Fibroblast of lung (primary cell): ENCODE results near the gene TP53RK. TPM values are rescaled to one million over a fixed set of nuclear protein-coding genes. Genes with fewer than 3 reads are reported as not detected.

Source experiments
- DNase-seq, 2 donors: peaks; one replicate each; pipeline versions ENCODE4 v3.0.0 to v3.0.0-alpha.2; 2010; ENCODE audit warnings: low read depth in 2 of 2
- H2AFZ ChIP-seq: 2 replicates; pipeline ENCODE4 v1.5.1; 2012; ENCODE audit warnings: low read length, control low read depth, inconsistent platforms
- H3K27ac ChIP-seq: 2 replicates; pipeline ENCODE4 v1.5.1; 2011; ENCODE audit warnings: low read length, control low read depth; ENCODE audit not compliant: insufficient read depth
- H3K27me3 ChIP-seq: 2 replicates; pipeline ENCODE4 v1.5.1; 2011; ENCODE audit warnings: mild to moderate bottlenecking, low read length; ENCODE audit not compliant: control insufficient read depth, insufficient read depth
- H3K36me3 ChIP-seq: 2 replicates; pipeline ENCODE4 v1.5.1; 2011; ENCODE audit warnings: low read length; ENCODE audit not compliant: control insufficient read depth, insufficient read depth
- H3K4me1 ChIP-seq: 2 replicates; pipeline ENCODE4 v1.5.1; 2011; ENCODE audit warnings: low read length; ENCODE audit not compliant: control insufficient read depth, insufficient read depth; ENCODE audit errors: extremely low read depth
- H3K4me2 ChIP-seq: 2 replicates; pipeline ENCODE4 v1.5.1; 2011; ENCODE audit warnings: low read length, control low read depth; ENCODE audit not compliant: insufficient read depth; ENCODE audit errors: extremely low read depth
- H3K4me3 ChIP-seq, 4 experiments: fragments of 200-600 bp in 1 of 4; sonication (generic) in 1 of 4; replicated peaks in 1 of 4; 2 replicates each; pipeline ENCODE4 v1.5.1; 2011 to 2016; ENCODE audit warnings: low read length in 4 of 4, low read depth in 3 of 4, mild to moderate bottlenecking in 3 of 4, control low read depth in 2 of 4, inconsistent platforms in 1 of 4, mixed read lengths in 1 of 4; ENCODE audit not compliant: insufficient read depth in 1 of 4; ENCODE audit errors: control extremely low read depth in 1 of 4
- H3K79me2 ChIP-seq: 2 replicates; pipeline ENCODE4 v1.5.1; 2012; ENCODE audit warnings: mild to moderate bottlenecking, low read length, inconsistent platforms; ENCODE audit not compliant: control insufficient read depth, insufficient read depth
- H3K9ac ChIP-seq: 2 replicates; pipeline ENCODE4 v1.5.1; 2011; ENCODE audit warnings: mild to moderate bottlenecking, low read length, control low read depth; ENCODE audit not compliant: insufficient read depth
- H3K9me3 ChIP-seq: 2 replicates; pipeline ENCODE4 v1.5.1; 2012; ENCODE audit warnings: low read depth, low read length; ENCODE audit not compliant: control insufficient read depth, insufficient read depth
- H4K20me1 ChIP-seq: 2 replicates; pipeline ENCODE4 v1.5.1; 2011; ENCODE audit warnings: low read length; ENCODE audit not compliant: control insufficient read depth, insufficient read depth; ENCODE audit errors: extremely low read depth
- EZH2 ChIP-seq: IDR thresholded peaks from 2 replicates; pipeline ENCODE4 v1.5.1; 2012; ENCODE audit warnings: low read length, control low read depth, mild to moderate bottlenecking; ENCODE audit errors: missing control alignments
- polyA plus RNA-seq, 2 donors: library from polyadenylated mRNA; depleted of rRNA in 1 of 2; stranded (reverse) in 1 of 2; unstranded in 1 of 2; fragments of >200 nt; gene quantifications; 2 replicates each; pipeline ENCODE4 v1.2.1, GENCODE V29; 2011 to 2012; ENCODE audit warnings: missing spikeins in 1 of 2
- total RNA-seq: library from RNA; depleted of rRNA; stranded (reverse); fragments of >200 nt; gene quantifications from 2 replicates; pipeline ENCODE4 v1.2.1, GENCODE V29; 2014
- TF ChIP-seq, protein P1 (sequence below), 2 donors: IDR thresholded peaks in 1 of 2; conservative IDR thresholded peaks in 1 of 2; 1 replicate in 1 of 2; 2 replicates in 1 of 2; pipeline ENCODE4 v1.5.1; 2011 to 2012; ENCODE audit warnings: low read length in 2 of 2, control low read depth in 1 of 2, inconsistent platforms in 1 of 2, low read depth in 1 of 2, mild to moderate bottlenecking in 1 of 2

Gene TP53RK
- total and polyA plus RNA-seq, 2 donors (not counting 1 experiment from before 2014, with no cell fraction given), result 9.2 to 19.5 TPM

GRCh38 chr20:46704714-46705377, 15.6 kb upstream of the TP53RK start:
- Histone ChIP-seq H3K4me3 (no peak overlapping the region), H3K79me2 (no peaks in the 10 kb centered on the region), H2AFZ (no peak overlapping the region), H3K27ac (no peak overlapping the region), H3K36me3 (no peaks in the 10 kb centered on the region), H3K4me2 (no peak overlapping the region), H4K20me1 (no peaks in the 10 kb centered on the region), H3K9ac (no peak overlapping the region), H3K4me1 (peaks cover 2% of the 10 kb centered on the region), H3K9me3 (no peaks in the 10 kb centered on the region), H3K27me3 (peaks cover 7% of the 10 kb centered on the region)
- TF ChIP-seq, protein P1, sequence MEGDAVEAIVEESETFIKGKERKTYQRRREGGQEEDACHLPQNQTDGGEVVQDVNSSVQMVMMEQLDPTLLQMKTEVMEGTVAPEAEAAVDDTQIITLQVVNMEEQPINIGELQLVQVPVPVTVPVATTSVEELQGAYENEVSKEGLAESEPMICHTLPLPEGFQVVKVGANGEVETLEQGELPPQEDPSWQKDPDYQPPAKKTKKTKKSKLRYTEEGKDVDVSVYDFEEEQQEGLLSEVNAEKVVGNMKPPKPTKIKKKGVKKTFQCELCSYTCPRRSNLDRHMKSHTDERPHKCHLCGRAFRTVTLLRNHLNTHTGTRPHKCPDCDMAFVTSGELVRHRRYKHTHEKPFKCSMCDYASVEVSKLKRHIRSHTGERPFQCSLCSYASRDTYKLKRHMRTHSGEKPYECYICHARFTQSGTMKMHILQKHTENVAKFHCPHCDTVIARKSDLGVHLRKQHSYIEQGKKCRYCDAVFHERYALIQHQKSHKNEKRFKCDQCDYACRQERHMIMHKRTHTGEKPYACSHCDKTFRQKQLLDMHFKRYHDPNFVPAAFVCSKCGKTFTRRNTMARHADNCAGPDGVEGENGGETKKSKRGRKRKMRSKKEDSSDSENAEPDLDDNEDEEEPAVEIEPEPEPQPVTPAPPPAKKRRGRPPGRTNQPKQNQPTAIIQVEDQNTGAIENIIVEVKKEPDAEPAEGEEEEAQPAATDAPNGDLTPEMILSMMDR (conservative IDR thresholded peaks at IDR 0.05 in 1 of 2, IDR thresholded peaks at IDR 0.05 in 1 of 2; ENCODE audit: low read depth in 1 of 2, low read length in 2 of 2), result no peak
- TF ChIP-seq EZH2, result no peak
- peak in 1 of 2 donors; percentile 40 for DNase-seq

- Histone ChIP-seq H3K9ac (no peak overlapping the region), H3K27ac (no peak overlapping the region), H4K20me1 (no peaks in the 10 kb centered on the region), H3K36me3 (no peaks in the 10 kb centered on the region), H3K4me2 (no peak overlapping the region), H3K79me2 (no peaks in the 10 kb centered on the region), H3K27me3 (peaks cover 7% of the 10 kb centered on the region), H3K4me3 (no peak overlapping the region), H3K9me3 (no peaks in the 10 kb centered on the region), H2AFZ (no peak overlapping the region), H3K4me1 (no peaks in the 10 kb centered on the region)
- TF ChIP-seq EZH2, result no peak
- TF ChIP-seq, protein P1 (conservative IDR thresholded peaks at IDR 0.05 in 1 of 2, IDR thresholded peaks at IDR 0.05 in 1 of 2; ENCODE audit: low read depth in 1 of 2, low read length in 2 of 2), result no peak
- DNase-seq, result no peak
Measured at GRCh38 chr20:46703435-46703834, 14.2 kb upstream of the TP53RK start.

DNA sequence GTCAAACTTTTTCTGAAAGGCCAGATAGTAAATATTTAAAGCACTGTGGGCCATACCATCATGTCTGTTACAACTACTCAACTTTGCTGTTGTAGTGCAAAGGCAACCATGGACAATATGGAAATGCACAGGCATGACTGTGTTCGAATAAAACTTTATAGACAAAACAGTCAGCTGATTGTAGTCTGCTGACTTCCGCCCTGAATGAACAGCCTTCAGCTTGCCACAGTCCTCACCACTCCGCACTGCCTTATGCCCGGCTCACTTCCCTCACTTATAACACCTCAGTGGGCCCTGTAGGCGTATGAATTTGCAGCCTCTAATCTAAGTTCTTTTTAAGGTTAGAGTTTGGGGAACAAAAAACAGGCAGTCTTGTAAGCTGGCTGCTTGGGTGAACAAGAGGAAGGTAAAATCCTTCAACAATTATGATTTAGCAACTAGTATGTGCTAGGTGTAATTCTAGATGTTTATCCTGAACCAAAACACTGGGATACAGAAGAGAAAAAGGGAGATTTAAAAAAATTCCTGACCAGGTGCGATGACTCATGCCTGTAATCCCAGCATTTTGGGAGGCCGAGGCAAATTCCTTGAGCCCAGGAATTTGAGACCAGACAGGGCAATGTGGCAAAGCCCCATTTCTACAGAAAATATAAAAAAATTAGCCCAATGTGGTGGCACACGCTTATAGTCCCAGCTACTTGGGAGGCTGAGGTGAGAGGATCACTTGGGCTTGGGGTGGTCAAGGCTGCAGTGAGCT, 13.4 kb upstream of the TP53RK start:
- H3K27ac ChIP-seq, result no peak overlapping the region
- H3K4me3 ChIP-seq, result no peak overlapping the region
- no peak for DNase-seq
- no peaks in the 10 kb centered on the region for H3K79me2 ChIP-seq
- no peak overlapping the region for H2AFZ ChIP-seq
- H3K27me3 ChIP-seq, result peaks cover 7% of the 10 kb centered on the region
- H3K36me3 ChIP-seq, result no peaks in the 10 kb centered on the region
- H3K9ac ChIP-seq, result no peak overlapping the region
- H3K4me1 ChIP-seq, result no peaks in the 10 kb centered on the region
- no peak for TF ChIP-seq EZH2
- TF ChIP-seq, protein P1 (conservative IDR thresholded peaks at IDR 0.05 in 1 of 2, IDR thresholded peaks at IDR 0.05 in 1 of 2; ENCODE audit: low read depth in 1 of 2, low read length in 2 of 2), result no peak
- H3K9me3 ChIP-seq, result no peaks in the 10 kb centered on the region
- no peaks in the 10 kb centered on the region for H4K20me1 ChIP-seq
- no peak overlapping the region for H3K4me2 ChIP-seq
